Measurements from ENCODE around the gene PRICKLE2.

PRICKLE2 gene

DNA sequence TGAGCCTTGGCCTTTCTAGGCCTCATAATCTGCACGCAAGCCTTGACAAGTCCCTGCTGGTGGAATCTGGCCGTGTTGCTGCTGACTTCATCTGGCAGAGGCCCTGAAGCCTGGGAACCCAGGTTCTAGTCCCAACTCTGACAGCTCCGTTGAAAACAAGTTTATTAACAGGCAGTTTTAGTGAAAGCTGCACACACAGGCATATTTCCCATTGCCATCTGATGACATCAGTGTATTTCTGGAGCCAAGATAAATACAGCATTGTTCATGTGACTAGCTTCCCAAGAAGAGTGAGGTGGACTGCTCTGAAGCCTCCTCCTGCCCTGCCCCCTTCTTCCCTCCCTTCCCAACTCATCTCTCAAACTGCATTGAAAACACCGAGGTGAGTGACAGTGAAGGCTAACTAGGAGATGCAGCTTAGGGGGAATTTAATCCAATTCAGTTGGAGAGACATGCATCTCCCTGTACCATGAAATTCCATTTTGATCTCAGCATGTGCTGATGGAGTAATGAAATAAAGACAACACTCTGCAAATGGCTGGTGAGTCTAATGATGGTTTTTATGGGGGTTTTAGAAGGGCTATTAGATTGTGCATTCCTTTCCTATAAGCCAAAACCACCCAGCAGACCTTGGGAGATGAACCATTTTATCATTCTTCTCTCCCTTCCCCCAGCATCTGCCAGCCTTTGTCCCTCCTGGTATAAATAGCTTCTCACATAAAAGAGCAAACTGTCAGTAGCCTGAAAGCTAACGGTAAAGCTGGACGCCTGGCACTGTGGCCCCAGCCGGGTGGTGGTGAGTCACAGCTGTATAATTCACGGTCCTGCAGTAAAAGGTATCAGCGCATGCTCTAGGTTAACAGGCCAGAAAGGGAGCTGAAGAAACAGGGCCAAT, 38.0 kb downstream of the PRICKLE2 start:
- peak; percentile 99 for DNase-seq

DNA sequence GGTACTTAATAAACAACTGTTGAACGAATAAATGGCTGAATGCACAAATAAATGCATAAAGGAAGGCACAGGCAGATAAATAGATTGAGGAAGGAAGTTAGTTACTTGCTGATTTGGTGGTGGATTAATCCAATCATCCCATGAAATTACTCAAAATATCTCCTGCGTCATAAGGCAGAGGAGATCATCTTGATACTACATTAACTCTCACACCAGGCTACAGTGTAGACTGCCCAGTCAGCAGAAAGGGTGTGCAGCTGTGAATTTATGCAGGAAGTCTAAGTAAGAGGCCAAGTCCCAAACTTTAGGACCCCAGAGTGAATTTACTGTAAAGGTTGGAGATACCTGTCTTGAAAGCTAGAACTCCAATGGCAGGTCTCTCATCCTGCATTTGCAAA, 38.6 kb downstream of the PRICKLE2 start:
- DNase-seq, result no peak

DNA sequence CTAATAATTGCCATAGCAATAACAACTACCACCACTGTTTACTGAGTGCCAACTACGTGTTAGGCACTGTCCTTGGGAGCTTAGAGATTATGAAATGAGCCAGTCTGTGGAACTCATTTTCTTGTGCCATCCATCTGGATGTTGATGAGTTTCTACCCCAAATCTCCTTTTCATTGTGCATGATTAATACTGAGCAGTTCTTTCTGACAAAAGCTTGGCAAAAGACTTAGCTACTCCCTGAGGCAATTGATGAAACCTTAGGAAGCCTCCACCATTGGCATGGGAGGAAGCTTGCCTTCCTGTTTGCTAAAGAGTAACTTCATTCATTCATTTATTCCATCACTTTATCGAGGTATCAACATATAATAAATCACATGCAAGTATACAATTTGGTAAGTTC, 39.8 kb downstream of the PRICKLE2 start:
- DNase-seq, result peak; percentile 37

DNA sequence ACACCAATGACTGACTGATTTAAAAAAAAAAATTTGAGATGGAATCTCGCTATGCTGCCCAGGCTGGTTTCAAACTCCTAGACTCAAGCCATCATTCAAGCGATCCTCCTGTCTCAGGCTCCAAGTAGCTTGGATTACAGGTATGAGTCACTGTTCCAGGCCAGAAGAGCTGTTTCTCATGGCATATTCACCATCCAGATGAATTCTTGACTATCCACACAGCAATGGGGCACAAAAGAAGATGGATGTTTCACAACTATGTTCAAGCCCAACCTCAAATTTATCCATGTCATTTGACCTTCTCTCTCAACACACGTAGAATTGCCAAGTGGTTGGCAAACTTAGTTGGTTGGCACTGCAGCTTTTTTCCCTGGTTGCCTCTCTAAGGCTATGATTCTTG, 40.6 kb downstream of the PRICKLE2 start:
- DNase-seq, result peak; percentile 62

- DNase-seq, result no peak
Observed at GRCh38 chr3:64179860-64180259, 45.4 kb downstream of the PRICKLE2 start.

GRCh38 chr3:64179249-64179648, 46.0 kb downstream of the PRICKLE2 start:
- DNase-seq, result no peak

GRCh38 chr3:64178419-64178818, 46.8 kb downstream of the PRICKLE2 start:
- no peak for DNase-seq

GRCh38 chr3:64176461-64176996, 48.7 kb downstream of the PRICKLE2 start:
- DNase-seq, result peak; percentile 55

GRCh38 chr3:64174328-64174727, 50.9 kb downstream of the PRICKLE2 start:
- peak; percentile 52 for DNase-seq

DNA sequence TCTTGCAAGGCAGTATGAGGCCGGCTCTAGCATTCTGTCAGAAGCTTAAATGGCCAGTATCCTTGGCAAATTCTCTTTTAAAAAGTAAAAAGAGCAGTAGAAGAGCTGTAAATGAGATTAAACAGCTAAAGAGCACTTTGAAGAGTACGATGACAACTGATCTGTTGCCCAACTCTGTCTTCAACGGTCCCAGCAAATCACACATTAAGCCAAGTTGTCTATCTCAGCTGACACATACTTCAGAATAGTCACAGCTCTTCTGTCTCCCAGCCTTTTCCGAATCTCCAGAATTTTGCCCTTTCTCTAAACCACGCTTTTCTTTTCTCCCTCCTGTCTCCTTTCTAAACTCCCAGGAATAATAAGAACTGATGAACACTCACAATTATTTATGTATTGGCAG, 51.7 kb downstream of the PRICKLE2 start:
- no peak for DNase-seq

- no peak for DNase-seq
Observed at GRCh38 chr3:64170270-64170669, 55.0 kb downstream of the PRICKLE2 start.

- DNase-seq, result no peak
Observed at GRCh38 chr3:64167868-64168267, 57.4 kb downstream of the PRICKLE2 start.

GRCh38 chr3:64167351-64167750, 57.9 kb downstream of the PRICKLE2 start:
- DNase-seq, result no peak

DNA sequence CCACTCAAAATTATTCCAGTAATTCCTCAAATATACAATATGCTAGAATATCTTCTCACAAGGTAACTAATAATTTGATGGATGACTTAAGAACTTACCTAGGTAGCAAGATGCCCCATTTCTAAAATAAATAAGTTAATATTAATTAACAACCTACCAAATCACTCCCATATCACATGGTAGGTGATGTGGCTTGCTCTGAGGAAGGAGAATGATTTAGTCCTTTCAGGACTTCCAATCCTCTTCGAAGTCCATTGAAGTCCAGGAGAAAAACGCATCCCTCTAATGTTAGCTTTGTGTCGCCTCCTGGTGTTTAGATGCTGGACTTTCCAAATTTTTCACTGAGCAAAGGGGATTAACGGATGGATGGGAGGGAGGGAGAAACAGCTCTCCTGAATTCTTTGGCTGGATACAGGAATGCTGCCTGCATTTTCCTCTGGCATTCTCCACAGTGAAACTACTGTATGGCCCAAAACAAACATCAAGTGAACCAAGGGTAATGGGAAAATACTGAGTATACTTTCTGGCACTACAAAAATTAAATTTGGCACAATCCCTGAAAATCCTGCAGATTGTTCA, 58.6 kb downstream of the PRICKLE2 start:
- DNase-seq, result no peak

DNA sequence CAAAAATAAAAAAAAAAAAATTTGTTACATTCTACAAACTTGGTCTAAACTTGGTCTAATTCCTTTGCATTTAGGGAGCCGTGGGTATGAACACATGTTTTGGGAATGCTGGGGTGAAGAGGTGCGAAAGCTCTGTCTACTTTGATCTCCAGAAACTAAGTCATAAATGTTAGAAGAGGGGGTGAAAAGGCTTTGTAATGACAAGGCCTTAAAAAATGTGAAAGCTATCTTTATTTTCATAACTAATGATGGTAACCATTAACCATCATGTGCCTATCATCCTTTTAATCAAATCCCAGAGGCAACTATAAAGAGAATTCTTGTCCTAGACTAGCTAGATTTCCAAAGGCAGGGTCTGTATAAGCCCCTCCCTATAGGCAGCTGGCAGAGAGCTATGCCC, 60.9 kb downstream of the PRICKLE2 start:
- DNase-seq, result peak; percentile 78

DNA sequence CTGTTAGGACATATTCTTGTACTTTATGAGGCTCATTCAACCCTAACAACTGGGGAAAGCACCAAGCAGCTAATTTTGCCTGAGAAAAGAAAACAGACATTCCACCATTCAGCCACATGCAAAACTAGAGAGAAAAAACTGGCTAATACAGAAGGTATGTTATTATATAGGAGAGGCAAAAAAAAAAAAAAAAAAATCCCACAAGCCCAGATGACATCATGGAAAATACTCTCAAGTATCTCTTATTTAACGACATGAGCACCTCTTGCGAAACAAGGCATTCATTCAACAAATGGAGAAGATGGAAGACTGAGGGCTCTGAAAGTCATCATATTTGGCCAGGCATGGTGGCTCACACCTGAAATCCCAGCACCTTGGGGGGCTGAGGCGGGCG, 61.5 kb downstream of the PRICKLE2 start:
- peak; percentile 94 for DNase-seq

DNA sequence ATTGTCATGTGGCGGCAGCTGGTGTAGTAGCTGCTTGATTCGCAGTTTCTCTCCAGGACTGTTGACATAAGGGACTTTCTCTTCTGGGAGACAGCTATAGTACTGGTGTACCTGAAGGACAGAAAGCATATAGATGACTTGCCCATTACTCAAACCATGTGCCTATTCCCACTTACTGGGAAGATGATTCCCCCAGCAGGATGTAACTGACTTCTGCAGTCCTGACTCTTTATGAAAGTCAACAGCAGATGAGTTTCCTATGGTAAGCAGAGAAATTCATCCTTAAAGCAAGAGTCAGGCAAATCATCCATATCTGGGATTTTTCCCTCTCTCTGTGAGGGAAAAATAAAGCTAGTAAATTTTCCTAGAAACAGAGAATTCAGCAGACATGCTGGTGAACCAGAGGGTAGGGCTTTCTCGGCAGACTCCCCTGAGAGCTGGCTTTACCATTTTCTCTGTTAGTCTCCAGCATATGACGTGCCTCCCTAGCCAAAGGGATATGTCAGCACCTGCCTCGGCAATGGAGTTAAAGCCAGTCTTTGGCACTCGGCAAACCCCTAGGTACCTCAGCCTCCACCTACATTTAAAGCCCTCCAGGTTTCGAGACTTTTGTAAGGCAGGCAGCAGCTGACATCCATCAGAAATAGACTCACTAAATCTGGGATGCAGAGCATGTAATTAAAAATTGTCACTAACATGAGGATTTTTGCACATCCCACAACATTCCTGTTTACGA, 62.1 kb downstream of the PRICKLE2 start:
- no peak for DNase-seq

DNA sequence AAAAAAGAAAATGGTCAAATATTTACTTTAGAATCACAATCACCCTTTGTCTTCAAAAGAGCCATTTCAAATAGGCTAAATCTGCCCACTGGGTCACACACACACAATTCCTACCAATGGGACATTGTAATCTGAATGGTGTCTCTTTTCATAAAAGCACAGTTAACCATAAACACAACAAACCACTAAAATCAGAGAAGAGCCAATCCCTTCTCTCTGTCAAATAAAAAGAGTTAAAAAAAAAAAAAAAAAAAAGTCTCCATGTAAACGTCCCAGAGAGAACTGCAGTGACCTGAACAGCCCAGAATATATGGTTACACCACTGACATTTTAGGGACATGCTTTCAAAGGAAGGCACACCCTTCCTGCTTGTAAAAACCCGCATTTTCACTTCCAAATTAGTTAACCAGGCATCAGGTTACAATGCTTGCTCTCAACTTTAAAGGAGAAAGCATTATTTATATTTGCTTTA, 63.7 kb downstream of the PRICKLE2 start:
- no peak for DNase-seq

DNA sequence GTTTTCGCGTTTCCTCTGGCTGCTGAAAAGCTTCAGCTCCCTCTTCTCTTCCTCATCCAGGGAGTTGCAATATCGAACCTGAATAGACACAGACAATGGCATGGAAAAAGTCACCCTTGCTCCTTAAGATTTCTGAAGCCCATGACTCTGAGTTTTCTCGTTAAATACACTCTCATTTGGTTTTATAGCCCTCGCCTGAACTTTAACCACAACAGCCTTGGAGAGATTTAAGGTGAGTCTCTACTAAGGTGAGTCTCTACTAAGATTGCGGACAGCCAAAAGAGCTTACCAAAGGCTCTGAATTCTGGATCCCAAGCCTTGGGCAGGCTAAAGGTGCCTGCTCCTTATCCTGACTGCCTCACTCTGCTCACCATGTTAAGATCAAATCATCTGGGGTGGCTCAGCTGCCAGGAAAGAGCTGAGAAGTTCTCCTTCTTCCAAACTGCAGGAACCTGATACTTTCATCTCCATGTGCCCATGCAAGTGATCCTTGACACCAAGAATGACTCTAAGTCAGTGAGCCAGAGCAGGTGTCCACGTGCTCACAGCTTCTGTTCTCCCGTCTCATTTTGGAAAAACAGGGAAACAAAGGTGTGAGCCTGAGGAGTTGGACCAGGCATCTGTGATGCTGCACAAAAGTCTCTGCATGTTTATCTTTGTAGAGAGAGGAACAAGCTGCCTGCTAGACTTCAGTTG, 65.1 kb downstream of the PRICKLE2 start:
- DNase-seq, result no peak

DNA sequence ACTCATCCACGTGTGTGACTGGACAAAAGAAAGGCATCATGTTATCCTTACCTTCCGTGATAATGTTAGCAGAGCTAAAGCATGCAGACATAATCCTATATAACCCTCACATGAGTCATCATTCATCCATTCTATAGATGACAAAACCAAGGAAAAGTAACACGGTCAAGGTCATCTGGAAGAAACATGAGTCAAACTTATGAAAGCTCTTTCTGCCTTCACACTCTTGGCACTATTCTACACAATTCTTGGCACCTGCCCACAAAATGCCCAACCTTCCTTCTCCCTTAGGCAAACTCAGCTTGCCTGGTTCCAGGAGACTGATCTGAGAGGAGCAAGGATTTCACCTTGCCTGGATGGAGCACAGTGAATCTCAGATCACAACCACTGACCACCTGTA, 66.9 kb downstream of the PRICKLE2 start:
- peak; percentile 49 for DNase-seq

DNA sequence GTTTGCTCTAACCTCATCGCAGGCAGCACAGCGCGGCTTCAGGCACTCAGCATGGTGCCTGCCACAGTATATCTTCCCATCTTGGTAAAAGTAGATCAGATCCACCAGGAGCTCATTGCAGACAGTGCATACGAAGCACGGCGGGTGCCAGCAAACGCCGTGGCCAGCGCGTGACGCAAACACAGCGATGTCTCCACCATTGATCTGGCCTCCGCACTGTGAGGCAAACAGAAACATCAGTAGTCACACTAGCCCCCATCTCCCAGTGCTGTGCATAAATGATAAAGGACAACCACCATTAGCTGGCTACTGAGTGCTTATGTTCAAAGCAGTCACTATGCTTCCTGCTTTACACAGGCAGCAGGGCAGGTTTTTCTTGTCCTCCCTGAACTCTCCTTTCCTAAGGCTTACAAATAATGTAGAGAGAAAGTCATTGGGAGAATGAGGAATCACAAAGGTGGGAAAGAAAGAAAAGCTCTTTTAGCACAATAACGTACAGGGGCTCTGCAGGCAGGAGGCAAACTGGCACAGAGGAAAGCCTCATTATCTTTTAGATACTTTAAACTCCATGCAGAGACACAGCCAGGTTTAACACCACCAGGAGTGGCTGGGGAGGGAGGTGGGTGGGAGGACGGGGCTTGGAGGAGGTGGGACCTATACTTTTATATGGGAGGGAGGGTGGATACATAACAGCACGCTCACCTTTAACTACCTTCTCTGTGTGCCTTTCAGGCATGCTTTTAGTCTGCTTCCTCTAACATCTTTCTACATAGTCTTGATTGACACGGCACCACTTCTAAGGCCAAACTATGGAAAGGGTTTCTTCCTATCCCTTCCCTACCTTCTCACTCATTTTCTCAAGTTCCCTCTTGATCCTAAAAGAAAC, 67.9 kb downstream of the PRICKLE2 start:
- no peak for DNase-seq

- no peak for DNase-seq
Observed at GRCh38 chr3:64155328-64155727, 69.9 kb downstream of the PRICKLE2 start.

Measured in EL (cell line).